ENCODE measurements around the gene FOXN4.

The FOXN4 gene

GRCh38 chr12:109277899-109278762 lies 31.0 kb downstream of the FOXN4 start:
- no peak for DNase-seq

DNA sequence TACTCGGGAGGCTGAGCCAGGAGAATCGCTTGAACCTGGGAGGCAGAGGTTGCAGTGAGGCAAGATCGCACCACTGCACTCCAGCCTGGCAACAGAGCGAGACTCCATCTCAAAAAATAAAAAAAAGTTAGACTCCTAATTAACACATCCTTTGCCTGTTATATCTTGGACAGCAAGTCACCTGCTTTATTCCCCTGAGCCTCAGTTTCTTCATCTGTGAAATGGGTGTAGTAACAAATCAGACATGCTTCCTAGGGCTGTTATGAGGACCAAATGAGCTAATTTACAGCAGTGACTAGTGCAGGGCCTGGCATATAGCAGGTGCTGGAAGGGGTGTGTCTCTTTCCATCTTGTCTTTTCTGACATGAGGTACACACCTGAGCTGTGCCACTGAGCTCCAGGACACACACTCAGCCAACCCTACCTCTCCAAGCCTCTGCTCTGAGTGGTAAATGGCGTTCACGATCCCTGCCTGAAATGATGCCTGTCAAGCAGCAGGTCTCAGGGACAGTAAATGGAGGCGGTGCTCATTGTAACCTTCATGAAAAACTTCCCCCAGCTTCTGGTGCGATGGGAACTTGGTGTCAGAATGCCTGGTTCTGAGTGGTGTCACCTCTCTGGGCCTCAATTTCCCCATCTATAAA lies 31.7 kb downstream of the FOXN4 start:
- no peak for DNase-seq

- DNase-seq, result no peak
Observed at GRCh38 chr12:109276160-109276559, 32.9 kb downstream of the FOXN4 start.

GRCh38 chr12:109275173-109275572 lies 33.9 kb downstream of the FOXN4 start:
- no peak for DNase-seq

GRCh38 chr12:109274381-109274780 lies 34.7 kb downstream of the FOXN4 start:
- DNase-seq, result no peak

DNA sequence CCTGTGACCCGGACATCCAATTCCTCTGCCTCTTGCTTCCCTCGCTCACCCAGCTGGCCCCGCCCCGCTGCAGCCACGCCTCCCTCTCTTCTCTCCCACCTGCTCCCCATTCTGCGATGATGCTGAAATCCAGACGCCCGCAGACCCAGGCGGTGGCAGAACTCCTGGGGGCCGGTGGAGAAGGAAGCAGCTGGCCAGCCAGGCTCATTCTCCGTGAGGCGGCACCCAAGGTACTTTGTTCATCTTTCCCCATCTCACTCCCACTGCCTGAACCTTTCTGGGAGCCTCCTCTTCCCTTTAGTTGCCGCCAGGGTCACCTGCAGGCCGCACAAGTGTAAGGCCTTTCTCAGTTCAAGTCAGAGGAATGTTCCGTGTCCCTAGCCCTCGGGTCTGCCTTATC lies 35.7 kb downstream of the FOXN4 start:
- peak; percentile 67 for DNase-seq

DNA sequence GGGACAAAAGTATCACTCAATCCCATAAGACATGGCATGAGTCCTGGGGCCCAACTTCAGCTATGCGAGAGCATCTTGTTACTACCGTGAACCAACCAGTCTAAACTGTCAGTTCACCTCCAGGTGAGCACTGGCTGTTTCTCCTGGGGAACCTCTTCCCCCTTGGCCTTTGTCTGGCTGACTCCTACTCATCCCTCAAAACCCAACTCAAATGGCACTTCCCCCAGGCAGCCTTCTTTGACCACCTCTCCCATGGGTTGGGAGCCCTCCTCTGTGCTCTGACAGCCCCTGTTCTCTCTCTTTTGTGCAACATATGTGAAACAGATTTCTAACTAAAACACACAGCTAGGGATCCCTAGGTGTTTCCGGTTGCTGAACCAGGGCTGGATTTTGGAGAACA lies 37.7 kb downstream of the FOXN4 start:
- DNase-seq, result no peak

DNA sequence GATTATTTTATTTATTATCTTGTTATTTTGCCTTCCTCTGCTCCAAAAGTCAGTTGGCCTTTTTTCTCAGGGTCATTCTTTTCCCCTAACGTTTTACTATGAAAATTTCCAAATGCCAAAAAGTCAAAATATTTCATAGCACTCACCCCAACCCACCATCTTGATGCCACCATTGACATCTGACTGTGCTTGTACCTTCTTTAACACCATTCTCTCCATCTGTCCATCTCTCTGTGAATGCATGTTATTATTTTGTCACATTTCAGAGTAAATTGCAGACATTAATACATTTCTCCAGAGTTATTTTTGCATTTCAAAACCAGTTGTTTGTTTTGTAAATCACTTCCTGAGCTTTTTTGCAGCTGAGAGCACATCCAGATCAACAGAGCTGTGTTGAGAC lies 38.6 kb downstream of the FOXN4 start:
- DNase-seq, result no peak

GRCh38 chr12:109269428-109269827 lies 39.7 kb downstream of the FOXN4 start:
- DNase-seq, result no peak

GRCh38 chr12:109268896-109269295 lies 40.2 kb downstream of the FOXN4 start:
- no peak for DNase-seq

DNA sequence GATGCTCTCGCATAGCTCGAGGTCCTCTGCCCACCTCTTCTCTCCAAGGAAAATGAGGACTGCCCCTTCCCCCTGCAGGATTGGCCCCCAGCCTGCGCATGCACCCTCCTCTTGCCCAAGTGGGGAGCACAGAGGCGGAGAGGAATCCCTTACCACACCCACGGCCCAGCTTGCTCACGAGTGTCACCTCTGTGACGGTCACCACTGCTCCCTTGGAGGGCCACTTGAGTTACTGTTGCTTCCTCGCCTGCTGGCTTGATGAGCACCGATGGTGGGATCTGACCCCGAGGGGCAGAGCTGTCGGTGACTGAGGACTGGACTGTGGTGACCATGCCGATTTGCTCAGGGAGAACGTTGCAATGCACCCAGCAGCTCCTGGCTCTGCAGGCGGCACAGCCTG lies 41.7 kb downstream of the FOXN4 start:
- no peak for DNase-seq

- DNase-seq, result no peak
Observed at GRCh38 chr12:109266106-109266879, 42.8 kb downstream of the FOXN4 start.

DNA sequence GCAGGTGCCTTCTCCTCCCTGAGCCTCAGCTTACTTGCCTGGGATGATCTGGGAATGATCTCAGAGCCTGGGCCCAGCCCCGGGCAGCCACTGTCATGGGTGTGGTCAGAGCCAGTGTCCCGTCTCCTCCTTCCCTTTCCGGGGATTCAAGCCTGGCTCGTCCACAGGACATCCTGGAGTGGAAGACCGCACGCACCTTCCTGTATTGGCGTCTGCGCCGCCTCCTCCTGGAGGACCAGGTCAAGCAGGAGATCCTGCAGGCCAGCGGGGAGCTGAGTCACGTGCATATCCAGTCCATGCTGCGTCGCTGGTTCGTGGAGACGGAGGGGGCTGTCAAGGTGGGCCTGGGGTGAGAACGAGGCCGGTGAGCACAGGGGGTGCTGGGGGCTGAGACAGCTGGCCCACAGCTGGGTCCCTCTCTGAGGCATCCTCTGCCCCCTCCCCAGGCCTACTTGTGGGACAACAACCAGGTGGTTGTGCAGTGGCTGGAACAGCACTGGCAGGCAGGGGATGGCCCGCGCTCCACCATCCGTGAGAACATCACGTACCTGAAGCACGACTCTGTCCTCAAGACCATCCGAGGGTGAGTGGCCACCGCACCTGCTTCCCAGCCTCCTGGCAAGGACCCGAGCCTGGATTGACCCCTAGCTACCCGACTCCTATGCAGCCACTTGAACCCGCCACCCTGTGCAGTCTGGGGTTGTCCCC lies 44.0 kb downstream of the FOXN4 start:
- no peak for DNase-seq

- DNase-seq, result no peak
Observed at GRCh38 chr12:109264095-109264942, 44.8 kb downstream of the FOXN4 start.

DNA sequence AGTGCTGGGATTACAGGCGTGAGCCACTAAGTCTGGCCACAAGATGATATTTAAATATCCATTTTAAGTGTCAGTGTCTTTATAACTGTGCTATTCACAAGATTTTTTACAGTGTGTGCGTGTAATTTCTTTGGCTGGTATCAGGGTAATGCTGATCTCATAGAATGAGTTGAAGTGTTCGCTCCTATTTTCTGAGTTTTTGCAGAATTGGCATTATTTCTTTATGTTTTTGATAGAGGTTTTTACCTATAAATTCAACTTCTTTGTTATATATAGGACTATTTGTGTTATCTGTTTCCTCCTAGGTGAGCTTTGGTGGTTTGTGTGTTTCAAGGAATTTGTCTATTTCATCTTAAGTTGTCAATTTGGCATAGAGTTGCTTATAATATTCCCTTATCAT lies 45.6 kb downstream of the FOXN4 start:
- DNase-seq, result no peak

DNA sequence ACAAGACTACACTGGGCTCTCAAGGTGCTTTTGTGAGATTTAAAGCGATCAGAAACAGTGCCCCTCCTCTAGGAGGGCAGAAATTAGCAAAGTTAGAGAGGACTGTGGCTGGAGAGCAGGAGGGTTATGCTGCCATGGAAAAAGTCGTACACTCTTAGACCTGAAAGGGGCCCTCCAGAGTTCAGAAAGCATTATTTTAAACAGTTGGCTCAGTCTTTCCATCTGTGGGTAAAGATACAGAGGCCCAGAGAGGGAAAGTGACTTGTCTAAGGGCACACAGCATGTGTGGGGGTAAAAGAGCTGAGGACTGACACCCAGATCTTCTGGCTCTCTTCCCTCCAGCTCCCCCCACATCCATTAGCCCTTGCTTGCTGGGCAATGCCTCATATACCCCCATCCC lies 47.1 kb downstream of the FOXN4 start:
- no peak for DNase-seq

- DNase-seq, result no peak
Observed at GRCh38 chr12:109261087-109261486, 48.0 kb downstream of the FOXN4 start.

DNA sequence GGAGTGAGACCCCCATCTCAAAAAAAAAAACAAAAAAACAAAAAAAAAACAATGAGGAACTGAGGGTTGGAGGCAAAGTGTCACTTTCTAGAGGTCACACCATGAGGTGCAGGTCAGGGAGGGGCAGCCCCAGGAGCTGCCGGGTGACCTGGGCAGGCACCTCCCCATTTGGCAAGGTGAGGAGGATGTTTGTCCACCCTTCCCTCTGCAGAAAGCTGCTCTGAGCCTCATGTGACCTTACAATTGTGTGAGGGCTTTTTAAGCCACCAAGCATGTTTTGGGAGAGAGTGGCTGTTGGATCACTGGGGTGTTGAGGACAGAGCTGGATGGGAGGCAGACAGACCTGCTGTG lies 49.6 kb downstream of the FOXN4 start:
- DNase-seq, result no peak

DNA sequence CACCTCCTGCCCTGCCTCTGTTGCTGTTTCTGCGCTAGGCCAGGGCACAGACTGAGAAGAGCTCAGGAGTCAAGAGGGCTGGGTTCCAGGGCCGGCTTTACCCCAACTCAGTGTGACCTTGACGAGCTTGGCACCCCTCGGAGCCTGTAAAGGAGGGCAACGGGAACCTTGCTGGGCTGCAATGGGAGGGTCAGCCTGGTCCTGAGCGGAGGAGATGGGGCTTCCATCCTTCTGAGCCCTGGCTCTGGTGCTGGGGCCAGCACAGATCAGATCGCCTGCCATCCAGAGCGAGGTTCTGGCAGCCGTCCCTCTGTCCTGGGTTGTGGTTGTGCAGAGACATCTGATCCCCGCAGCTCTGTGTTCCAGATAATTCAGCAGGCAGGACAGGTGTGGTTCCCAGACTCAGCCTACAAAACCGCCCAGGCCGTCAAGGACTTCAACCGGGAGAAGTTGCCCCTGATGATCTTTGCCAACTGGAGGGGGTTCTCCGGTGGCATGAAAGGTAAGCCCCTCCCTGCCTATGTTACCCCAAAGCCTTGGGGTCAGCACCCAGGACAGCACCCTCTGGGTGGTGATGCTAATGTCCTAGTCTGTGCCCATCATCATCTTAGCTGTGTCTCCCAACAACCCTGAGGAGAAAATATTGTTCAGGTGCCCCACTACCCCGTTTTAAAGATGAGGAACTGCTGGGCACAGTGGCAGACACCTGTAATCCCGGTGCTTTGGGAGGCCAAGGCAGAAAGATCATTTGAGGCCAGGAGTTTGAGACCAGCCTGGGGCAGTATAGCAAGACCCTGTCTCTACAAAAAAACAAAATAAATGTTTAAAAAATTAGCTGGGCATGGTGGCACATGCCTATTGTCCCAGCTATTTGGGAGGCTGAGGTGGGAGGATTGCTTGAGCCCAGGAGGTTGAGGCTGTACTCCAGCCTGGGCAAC lies 50.2 kb downstream of the FOXN4 start:
- DNase-seq, result no peak

- DNase-seq, result no peak
Observed at GRCh38 chr12:109258201-109258600, 50.9 kb downstream of the FOXN4 start.

- no peak for DNase-seq
Observed at GRCh38 chr12:109256011-109256410, 53.1 kb downstream of the FOXN4 start.

Data from NCI-H1417 treated with DMSO at 0.1 percent for 48 hours (cell line).